ENCODE measurements around the gene CHML. TPM values are rescaled to one million over a fixed set of nuclear protein-coding genes. Genes with fewer than 3 reads are reported as not detected.
"Not testable (repeated sequence)": the region's sequence is repeated elsewhere in the genome, so short reads cannot be mapped to it uniquely, and the experiment has no call there.

Gene CHML
- total RNA-seq, 1 donor from 2014 or later: 14.2 TPM

- H3K27ac Mint-ChIP-seq (ENCODE audit: unreplicated experiment): no peak overlapping the region
- no peaks in the 10 kb centered on the region for H3K36me3 Mint-ChIP-seq (ENCODE audit: unreplicated experiment)
- TF ChIP-seq CTCF (IDR thresholded peaks at IDR 0.05): no peak
- no peaks in the 10 kb centered on the region for H3K4me1 Mint-ChIP-seq (ENCODE audit: unreplicated experiment)
- no peaks in the 10 kb centered on the region for H3K9me3 Mint-ChIP-seq (ENCODE audit: unreplicated experiment)
- peaks cover 55% of the 10 kb centered on the region for H3K27me3 Mint-ChIP-seq (ENCODE audit: unreplicated experiment)
- no peak for DNase-seq (ENCODE audit: extremely low spot score, unreplicated experiment)
- no peak overlapping the region for H3K4me3 Mint-ChIP-seq (ENCODE audit: unreplicated experiment)
Observed at GRCh38 chr1:241674805-241675384, 34.7 kb upstream of the CHML start.

DNA sequence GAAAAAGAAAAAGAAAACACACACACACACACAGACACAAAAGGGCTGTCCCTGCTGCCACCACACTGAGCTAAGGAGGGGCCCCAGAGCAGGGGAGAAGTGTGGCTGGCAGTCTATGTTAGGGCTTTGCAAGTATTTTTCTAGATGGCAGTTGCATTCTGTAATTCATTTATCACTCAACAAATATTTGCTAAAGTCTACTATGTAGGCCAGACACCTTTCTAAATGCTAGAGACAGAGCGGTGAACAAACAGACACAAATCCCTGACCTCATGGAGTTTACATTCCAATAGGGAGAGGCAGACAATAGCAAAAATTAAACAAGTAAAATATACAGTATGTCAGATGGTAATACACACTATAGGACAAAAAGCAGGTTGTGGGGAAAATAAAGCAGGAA is 32.1 kb upstream of the CHML start:
- no peaks in the 10 kb centered on the region for H3K36me3 Mint-ChIP-seq (ENCODE audit: unreplicated experiment)
- H3K27me3 Mint-ChIP-seq (ENCODE audit: unreplicated experiment): peaks cover 37% of the 10 kb centered on the region
- no peak for TF ChIP-seq CTCF (IDR thresholded peaks at IDR 0.05)
- H3K4me1 Mint-ChIP-seq (ENCODE audit: unreplicated experiment): no peaks in the 10 kb centered on the region
- no peak for DNase-seq (ENCODE audit: extremely low spot score, unreplicated experiment)
- H3K9me3 Mint-ChIP-seq (ENCODE audit: unreplicated experiment): no peaks in the 10 kb centered on the region
- H3K27ac Mint-ChIP-seq (ENCODE audit: unreplicated experiment): no peak overlapping the region
- no peak overlapping the region for H3K4me3 Mint-ChIP-seq (ENCODE audit: unreplicated experiment)

DNA sequence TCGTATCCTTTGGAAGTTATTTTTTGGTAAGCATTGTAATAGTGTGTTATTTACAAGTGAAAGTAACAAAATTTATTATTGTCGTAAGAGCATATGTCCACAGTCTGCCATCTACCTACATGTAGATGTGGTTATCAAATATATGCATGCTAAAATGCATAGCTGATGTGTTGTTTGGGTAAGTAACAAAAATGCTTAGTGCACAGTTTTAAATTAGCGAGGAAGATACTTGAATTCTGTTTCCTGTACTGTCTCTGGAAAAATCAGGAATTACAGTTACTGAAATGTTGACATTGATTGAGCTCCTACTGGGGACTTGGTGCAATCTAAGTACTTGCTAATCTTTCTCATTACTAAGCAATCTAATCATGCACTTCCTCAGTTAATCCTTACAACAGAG is 26.2 kb upstream of the CHML start:
- Mint-ChIP-seq H3K36me3 (ENCODE audit: unreplicated experiment) (no peaks in the 10 kb centered on the region), H3K4me3 (ENCODE audit: unreplicated experiment) (no peak overlapping the region), H3K27ac (ENCODE audit: unreplicated experiment) (no peak overlapping the region), H3K9me3 (ENCODE audit: unreplicated experiment) (no peaks in the 10 kb centered on the region), H3K27me3 (ENCODE audit: unreplicated experiment) (peaks cover 2% of the 10 kb centered on the region), H3K4me1 (ENCODE audit: unreplicated experiment) (no peaks in the 10 kb centered on the region)
- DNase-seq (ENCODE audit: extremely low spot score, unreplicated experiment): no peak
- TF ChIP-seq CTCF (IDR thresholded peaks at IDR 0.05): no peak

DNA sequence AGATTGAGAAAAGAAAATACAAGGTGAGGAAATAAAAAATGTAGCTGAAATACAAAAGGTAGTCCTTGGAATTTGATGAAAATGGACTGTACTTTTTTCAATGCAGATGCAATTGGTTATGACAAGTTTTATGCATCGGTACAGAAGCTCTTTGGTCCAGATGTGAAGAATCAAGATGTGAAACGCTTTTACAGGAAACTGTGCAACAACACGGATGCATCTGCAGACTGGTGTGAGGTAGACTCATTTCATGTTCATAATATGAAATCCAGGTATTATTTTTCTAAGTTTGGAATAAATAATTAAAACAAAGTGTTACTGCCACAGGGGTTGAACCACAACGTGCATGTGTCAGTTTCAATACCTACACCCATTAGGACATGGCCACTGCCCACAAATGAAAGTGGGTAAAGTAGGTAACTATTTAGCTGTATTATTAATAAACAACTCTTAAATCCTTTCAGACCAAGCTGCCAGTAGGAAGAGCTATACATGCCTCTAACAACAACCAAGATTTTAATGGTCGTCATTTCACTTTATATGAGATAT is 20.3 kb upstream of the CHML start:
- Mint-ChIP-seq H3K27me3 (ENCODE audit: unreplicated experiment) (no peaks in the 10 kb centered on the region), H3K27ac (ENCODE audit: unreplicated experiment) (no peak overlapping the region), H3K36me3 (ENCODE audit: unreplicated experiment) (no peaks in the 10 kb centered on the region), H3K4me3 (ENCODE audit: unreplicated experiment) (no peak overlapping the region), H3K4me1 (ENCODE audit: unreplicated experiment) (peaks cover 1% of the 10 kb centered on the region), H3K9me3 (ENCODE audit: unreplicated experiment) (no peaks in the 10 kb centered on the region)
- DNase-seq (ENCODE audit: extremely low spot score, unreplicated experiment): no peak
- TF ChIP-seq CTCF (IDR thresholded peaks at IDR 0.05): no peak

- not testable (repeated sequence) for H3K36me3 Mint-ChIP-seq (ENCODE audit: unreplicated experiment); H3K4me1 Mint-ChIP-seq (ENCODE audit: unreplicated experiment); H3K9me3 Mint-ChIP-seq (ENCODE audit: unreplicated experiment); H3K4me3 Mint-ChIP-seq (ENCODE audit: unreplicated experiment); H3K27me3 Mint-ChIP-seq (ENCODE audit: unreplicated experiment); DNase-seq (ENCODE audit: extremely low spot score, unreplicated experiment); H3K27ac Mint-ChIP-seq (ENCODE audit: unreplicated experiment)
Observed at GRCh38 chr1:241659016-241659415, 18.8 kb upstream of the CHML start.
